ENCODE data around the gene IFIT1B. TPM values are rescaled to one million over a fixed set of nuclear protein-coding genes. Genes with fewer than 3 reads are reported as not detected.

IFIT1B gene
- total and polyA plus RNA-seq, 10 of the 15 experiments (the other 5 are each of a cell fraction or from before 2014, with no cell fraction given) = 0.04 TPM; not detected in 9

- 93% methylated on average over 2 of the region's 2 CpGs for WGBS (ENCODE audit: insufficient coverage, insufficient replicate concordance, low lambda C conversion rate, missing lambda C conversion rate)
- Histone ChIP-seq H4K20me1 (ENCODE audit: control insufficient read depth, insufficient read depth) (no peaks in the 10 kb centered on the region), H3K27me3 (replicated peaks in 1 of 2; ENCODE audit: control insufficient read depth in 2 of 2, insufficient read depth in 2 of 2, low read length in 1 of 2) (no peaks in the 10 kb centered on the region), H3K36me3 (ENCODE audit: control insufficient read depth in 2 of 2, insufficient read depth in 2 of 2, low read length in 1 of 2) (peaks cover 0 to 20% of the 10 kb centered on the region in 2 experiments), H3K9ac (ENCODE audit: control insufficient read depth, insufficient read depth, low read length) (no peak overlapping the region), H3K4me3 (no peak overlapping the region), H3K79me2 (ENCODE audit: control insufficient read depth, insufficient read depth, low read length) (peaks cover 34% of the 10 kb centered on the region), H3K9me3 (replicated peaks; ENCODE audit: control insufficient read depth, insufficient read depth, low read length) (no peaks in the 10 kb centered on the region), H3K27ac (ENCODE audit: control insufficient read depth, insufficient read depth) (no peak overlapping the region), H3K4me1 (ENCODE audit: control insufficient read depth, insufficient read depth, low read length) (no peaks in the 10 kb centered on the region), H3K4me2 (ENCODE audit: control insufficient read depth, insufficient read depth) (no peak overlapping the region), H2AFZ (ENCODE audit: control insufficient read depth, low read depth, low read length) (no peak overlapping the region)
- ChIA-PET CTCF (interaction anchor here (0.7 to 4.5 kb wide), 5 partner anchors 29 to 204 kb away, joined by 3 to 30 read pairs (median 4); partner anchors contain the start of gene IFIT1), POLR2A (no interaction called here), RAD21 (ENCODE audit: unreplicated experiment) (interaction anchor here (4.0 kb wide), 1 partner anchor 28 kb away, joined by 20 read pairs; the partner anchor contains the start of gene IFIT1), SMC1A (ENCODE audit: uncharacterized antibody, unreplicated experiment) (interaction anchor here (1.0 to 1.4 kb wide), 6 partner anchors 24 to 204 kb away, joined by 3 to 5 read pairs (median 3); partner anchors contain the start of genes IFIT1 and IFIT2)
- DNase-seq (ENCODE audit: low read depth, low spot score) = no peak
- intact Hi-C loops (cut with micrococcal nuclease; ENCODE audit: unreplicated experiment) (loop anchor here (10.0 kb wide), 2 partner anchors 284 to 374 kb away; partner anchors contain the start of gene KIF20B), in situ Hi-C loops (cut with MboI) (loop anchor here (10.0 kb wide), 1 partner anchor 134 kb away; no protein-coding TSS in a partner anchor)
- no peak for ATAC-seq
- FAIRE-seq = no peak
- no TSS peak for BruUV-seq (replicated peaks)
- TF ChIP-seq ZNF274 (IDR thresholded peaks at IDR 0.05; ENCODE audit: insufficient read depth, insufficient read length) (no peak), CREB1 (IDR thresholded peaks at IDR 0.05; ENCODE audit: low read depth) (no peak), IRF4 (IDR thresholded peaks at IDR 0.05; ENCODE audit: low read depth, low read length) (no peak), JUND (IDR thresholded peaks at IDR 0.05; ENCODE audit: low read depth, low read length) (no peak), MAX (IDR thresholded peaks at IDR 0.05; ENCODE audit: low read depth, low read length) (no peak), HDAC6 (IDR thresholded peaks at IDR 0.05; ENCODE audit: unreplicated experiment) (no peak), TCF3 (IDR thresholded peaks at IDR 0.05; ENCODE audit: borderline replicate concordance, insufficient read depth, low read depth, low read length) (no peak), ZBTB4 (CRISPR knock-in tag; IDR thresholded peaks at IDR 0.05) (no peak), STAT3 (IDR thresholded peaks at IDR 0.05; ENCODE audit: low read depth, low read length) (no peak), IKZF1 (conservative IDR thresholded peaks at IDR 0.05) (no peak), RCOR1 (conservative IDR thresholded peaks at IDR 0.05; ENCODE audit: low read depth, low read length) (no peak), POLR2AphosphoS5 (IDR thresholded peaks at IDR 0.05; ENCODE audit: low read length) (no peak)
- TF ChIP-seq, protein P1, sequence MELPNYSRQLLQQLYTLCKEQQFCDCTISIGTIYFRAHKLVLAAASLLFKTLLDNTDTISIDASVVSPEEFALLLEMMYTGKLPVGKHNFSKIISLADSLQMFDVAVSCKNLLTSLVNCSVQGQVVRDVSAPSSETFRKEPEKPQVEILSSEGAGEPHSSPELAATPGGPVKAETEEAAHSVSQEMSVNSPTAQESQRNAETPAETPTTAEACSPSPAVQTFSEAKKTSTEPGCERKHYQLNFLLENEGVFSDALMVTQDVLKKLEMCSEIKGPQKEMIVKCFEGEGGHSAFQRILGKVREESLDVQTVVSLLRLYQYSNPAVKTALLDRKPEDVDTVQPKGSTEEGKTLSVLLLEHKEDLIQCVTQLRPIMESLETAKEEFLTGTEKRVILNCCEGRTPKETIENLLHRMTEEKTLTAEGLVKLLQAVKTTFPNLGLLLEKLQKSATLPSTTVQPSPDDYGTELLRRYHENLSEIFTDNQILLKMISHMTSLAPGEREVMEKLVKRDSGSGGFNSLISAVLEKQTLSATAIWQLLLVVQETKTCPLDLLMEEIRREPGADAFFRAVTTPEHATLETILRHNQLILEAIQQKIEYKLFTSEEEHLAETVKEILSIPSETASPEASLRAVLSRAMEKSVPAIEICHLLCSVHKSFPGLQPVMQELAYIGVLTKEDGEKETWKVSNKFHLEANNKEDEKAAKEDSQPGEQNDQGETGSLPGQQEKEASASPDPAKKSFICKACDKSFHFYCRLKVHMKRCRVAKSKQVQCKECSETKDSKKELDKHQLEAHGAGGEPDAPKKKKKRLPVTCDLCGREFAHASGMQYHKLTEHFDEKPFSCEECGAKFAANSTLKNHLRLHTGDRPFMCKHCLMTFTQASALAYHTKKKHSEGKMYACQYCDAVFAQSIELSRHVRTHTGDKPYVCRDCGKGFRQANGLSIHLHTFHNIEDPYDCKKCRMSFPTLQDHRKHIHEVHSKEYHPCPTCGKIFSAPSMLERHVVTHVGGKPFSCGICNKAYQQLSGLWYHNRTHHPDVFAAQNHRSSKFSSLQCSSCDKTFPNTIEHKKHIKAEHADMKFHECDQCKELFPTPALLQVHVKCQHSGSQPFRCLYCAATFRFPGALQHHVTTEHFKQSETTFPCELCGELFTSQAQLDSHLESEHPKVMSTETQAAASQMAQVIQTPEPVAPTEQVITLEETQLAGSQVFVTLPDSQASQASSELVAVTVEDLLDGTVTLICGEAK (IDR thresholded peaks at IDR 0.05; ENCODE audit: borderline replicate concordance) = no peak
- TF ChIP-seq, protein P2, sequence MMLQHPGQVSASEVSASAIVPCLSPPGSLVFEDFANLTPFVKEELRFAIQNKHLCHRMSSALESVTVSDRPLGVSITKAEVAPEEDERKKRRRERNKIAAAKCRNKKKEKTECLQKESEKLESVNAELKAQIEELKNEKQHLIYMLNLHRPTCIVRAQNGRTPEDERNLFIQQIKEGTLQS (IDR thresholded peaks at IDR 0.05; ENCODE audit: borderline replicate concordance, extremely low read depth, low read depth, low read length) = no peak
These were observed 43.2 kb downstream of the IFIT1B start for GRCh38 chr10:89421018-89421476.
